ENCODE data around the gene MRPL2.

GRCh38 chr6:43020847-43021246, 38.4 kb downstream of the MRPL2 start:
- TF ChIP-seq CTCF (IDR thresholded peaks at IDR 0.05 in 2 of 3, conservative IDR thresholded peaks at IDR 0.05 in 1 of 3; ENCODE audit: borderline replicate concordance in 1 of 3, insufficient read depth in 1 of 3, low read depth in 2 of 3, low read length in 2 of 3) (no peak), POLR2A (IDR thresholded peaks at IDR 0.05; ENCODE audit: borderline replicate concordance, extremely low read depth, insufficient read depth, insufficient read length) (no peak), RAD21 (IDR thresholded peaks at IDR 0.05; ENCODE audit: low read depth) (no peak), EZH2 (IDR thresholded peaks at IDR 0.05) (no peak), EZH2phosphoT487 (IDR thresholded peaks at IDR 0.05; ENCODE audit: borderline replicate concordance) (no peak), POLR2AphosphoS5 (IDR thresholded peaks at IDR 0.05; ENCODE audit: low read depth, low read length) (no peak), CBX3 (IDR thresholded peaks at IDR 0.05; ENCODE audit: low read depth) (no peak), SP1 (IDR thresholded peaks at IDR 0.05; ENCODE audit: low read depth) (no peak), CEBPB (IDR thresholded peaks at IDR 0.05; ENCODE audit: low read depth) (no peak)

Measured in HCT116 (cell line).